Neuronal stem cell (in vitro differentiated cells): ENCODE data around the gene ZNF384.

ENCODE experiments used
- DNase-seq: peaks from one replicate; pipeline ENCODE4 v3.0.0-alpha.2; 2013; ENCODE audit warnings: low spot score
- H2AFZ ChIP-seq: one replicate; pipeline ENCODE4 v1.6.1; 2013; ENCODE audit warnings: mild to moderate bottlenecking, low read length, inconsistent platforms
- H2AK5ac ChIP-seq: 2 replicates; pipeline ENCODE4 v1.6.1; 2013; ENCODE audit warnings: low read depth, mild to moderate bottlenecking, inconsistent platforms, low read length, moderate library complexity, mixed read lengths
- H2BK120ac ChIP-seq: 2 replicates; pipeline ENCODE4 v1.6.1; 2013; ENCODE audit warnings: low read depth, mild to moderate bottlenecking, inconsistent platforms, low read length, moderate library complexity, mixed read lengths
- H2BK12ac ChIP-seq: one replicate; pipeline ENCODE4 v1.6.1; 2013; ENCODE audit warnings: low read length, inconsistent platforms
- H2BK15ac ChIP-seq: 2 replicates; pipeline ENCODE4 v1.6.1; 2013; ENCODE audit warnings: mild to moderate bottlenecking, low read length, inconsistent platforms, mixed read lengths
- H2BK5ac ChIP-seq: one replicate; pipeline ENCODE4 v1.6.1; 2013; ENCODE audit warnings: inconsistent platforms, mild to moderate bottlenecking, low read length, moderate library complexity
- H3K14ac ChIP-seq: one replicate; pipeline ENCODE4 v1.6.1; 2013; ENCODE audit warnings: low read length, inconsistent platforms
- H3K18ac ChIP-seq: 2 replicates; pipeline ENCODE4 v1.6.1; 2013; ENCODE audit warnings: low read length, inconsistent platforms
- H3K23ac ChIP-seq: 2 replicates; pipeline ENCODE4 v1.6.1; 2013; ENCODE audit warnings: low read depth, mild to moderate bottlenecking, mixed read lengths, low read length, inconsistent platforms; ENCODE audit not compliant: poor library complexity
- H3K27ac ChIP-seq: replicated peaks from 3 replicates; pipeline ENCODE4 v1.5.1; 2013; ENCODE audit warnings: low read length, inconsistent platforms
- H3K27me3 ChIP-seq, 3 experiments: 2 replicates each; pipeline ENCODE4 v1.6.1; 2013; ENCODE audit warnings: low read length in 3 of 3, mild to moderate bottlenecking in 2 of 3, inconsistent platforms in 1 of 3, low read depth in 1 of 3, mixed read lengths in 1 of 3, moderate library complexity in 1 of 3; ENCODE audit not compliant: control insufficient read depth in 3 of 3, insufficient read depth in 3 of 3
- H3K36me3 ChIP-seq, 2 donors: replicated peaks in 1 of 2; 2 replicates each; pipeline ENCODE4 v1.6.1; 2013; ENCODE audit warnings: low read length in 2 of 2; ENCODE audit not compliant: control insufficient read depth in 2 of 2, insufficient read depth in 2 of 2
- H3K4ac ChIP-seq: 2 replicates; pipeline ENCODE4 v1.6.1; 2013; ENCODE audit warnings: inconsistent platforms, mild to moderate bottlenecking, low read length, moderate library complexity
- H3K4me1 ChIP-seq, 2 donors: 1 replicate in 1 of 2; 2 replicates in 1 of 2; pipeline ENCODE4 v1.6.1; 2013; ENCODE audit warnings: low read length in 2 of 2, low read depth in 1 of 2; ENCODE audit not compliant: control insufficient read depth in 2 of 2, insufficient read depth in 1 of 2
- H3K4me2 ChIP-seq: one replicate; pipeline ENCODE4 v1.6.1; 2013; ENCODE audit warnings: mild to moderate bottlenecking, low read length, inconsistent platforms; ENCODE audit not compliant: insufficient read depth, poor library complexity, severe bottlenecking
- H3K4me3 ChIP-seq, 2 donors: 2 replicates each; pipeline ENCODE4 v1.5.1; 2013; ENCODE audit warnings: low read length in 2 of 2, mild to moderate bottlenecking in 2 of 2, inconsistent platforms in 1 of 2, moderate library complexity in 1 of 2
- H3K79me1 ChIP-seq: one replicate; pipeline ENCODE4 v1.6.1; 2013; ENCODE audit warnings: low read depth, mild to moderate bottlenecking, inconsistent platforms, low read length, moderate library complexity
- H3K9ac ChIP-seq: one replicate; pipeline ENCODE4 v1.6.1; 2013; ENCODE audit warnings: mild to moderate bottlenecking, low read depth, low read length, inconsistent platforms; ENCODE audit not compliant: poor library complexity
- H3K9me3 ChIP-seq, 2 donors: replicated peaks in 1 of 2; 2 replicates each; pipeline versions ENCODE3 to v1.6.1; 2013; ENCODE audit warnings: low read length in 2 of 2, mild to moderate bottlenecking in 2 of 2, inconsistent platforms in 1 of 2, low read depth in 1 of 2, mixed read lengths in 1 of 2, moderate library complexity in 1 of 2; ENCODE audit not compliant: control insufficient read depth in 2 of 2, insufficient read depth in 1 of 2
- H4K8ac ChIP-seq: one replicate; pipeline ENCODE4 v1.6.1; 2013; ENCODE audit warnings: low read depth, mild to moderate bottlenecking, inconsistent platforms, low read length, moderate library complexity
- H4K91ac ChIP-seq: one replicate; pipeline ENCODE4 v1.6.1; 2013; ENCODE audit warnings: low read length, low read depth, mild to moderate bottlenecking, inconsistent platforms; ENCODE audit not compliant: poor library complexity
- WGBS, 2 donors: extraction: QIAGEN DNeasy Blood & Tissue Kit; methylation state at CpG; one replicate each; pipeline ENCODE4 v1.1.7; 2013; ENCODE audit warnings: missing lambda C conversion rate in 2 of 2, mixed read lengths in 1 of 2; ENCODE audit not compliant: insufficient read length in 2 of 2, insufficient replicate concordance in 1 of 2; ENCODE audit errors: extremely low coverage in 2 of 2; 5-methylcytosine and 5-hydroxymethylcytosine counted together

ZNF384 gene

GRCh38 chr12:6647083-6647604 is 42.0 kb downstream of the ZNF384 start, which contains the start of gene ACRBP:
Gene ACRBP, minus strand, starts transcription at chr12:6647432. Its CDS starts 66 bp downstream, at chr12:6647366.
- no peak within 1 kb of the TSS for H2BK5ac ChIP-seq
- no peaks in the 10 kb centered on the region for H3K4me1 ChIP-seq
- H3K18ac ChIP-seq: peak within 1 kb of the TSS; percentile 84
- H2BK15ac ChIP-seq: no peak within 1 kb of the TSS
- peak within 1 kb of the TSS in 1 of 2 donors; percentile 68 for H3K4me3 ChIP-seq
- no peak within 1 kb of the TSS for H3K27ac ChIP-seq
- H4K8ac ChIP-seq: no peak within 1 kb of the TSS
- DNase-seq: peak; percentile 50
- no peak within 1 kb of the TSS for H3K4ac ChIP-seq
- no CpG with 5 or more reads among the region's 38 CpGs for WGBS, 2 donors
- peaks cover 17 to 47% of the 10 kb centered on the region in 2 donors for H3K36me3 ChIP-seq
- no peak within 1 kb of the TSS for H2BK120ac ChIP-seq
- no peak within 1 kb of the TSS for H4K91ac ChIP-seq
- no peak within 1 kb of the TSS for H2BK12ac ChIP-seq
- peak within 1 kb of the TSS; percentile 47 for H2AK5ac ChIP-seq
- no peaks in the 10 kb centered on the region for H3K79me1 ChIP-seq
- no peaks in the 10 kb centered on the region for H3K27me3 ChIP-seq
- peak within 1 kb of the TSS; percentile 83 for H3K9ac ChIP-seq
- peak within 1 kb of the TSS; percentile 22 for H3K23ac ChIP-seq
- H2AFZ ChIP-seq: no peak within 1 kb of the TSS
- no peak within 1 kb of the TSS for H3K14ac ChIP-seq
- H3K4me2 ChIP-seq: peak within 1 kb of the TSS; percentile 36
- peaks cover 4 to 39% of the 10 kb centered on the region in 2 donors for H3K9me3 ChIP-seq

GRCh38 chr12:6646276-6647082 is 42.7 kb downstream of the ZNF384 start:
- peak overlapping the region; percentile 36 for H3K4me2 ChIP-seq
- no peak overlapping the region for H2BK15ac ChIP-seq
- H3K27me3 ChIP-seq: no peaks in the 10 kb centered on the region
- no peak overlapping the region for H2BK5ac ChIP-seq
- peak overlapping the region in 1 of 2 donors; percentile 68 for H3K4me3 ChIP-seq
- peak overlapping the region; percentile 83 for H3K9ac ChIP-seq
- no peak overlapping the region for H4K91ac ChIP-seq
- no CpG with 5 or more reads among the region's 28 CpGs for WGBS, 2 donors
- H3K18ac ChIP-seq: peak overlapping the region; percentile 52
- H3K4ac ChIP-seq: no peak overlapping the region
- H3K36me3 ChIP-seq: peaks cover 14 to 40% of the 10 kb centered on the region in 2 donors
- H2BK120ac ChIP-seq: no peak overlapping the region
- H2AFZ ChIP-seq: no peak overlapping the region
- H3K9me3 ChIP-seq: peaks cover 4 to 39% of the 10 kb centered on the region in 2 donors
- no peaks in the 10 kb centered on the region for H3K79me1 ChIP-seq
- H2BK12ac ChIP-seq: no peak overlapping the region
- H3K4me1 ChIP-seq: no peaks in the 10 kb centered on the region
- peak overlapping the region; percentile 22 for H3K23ac ChIP-seq
- H4K8ac ChIP-seq: no peak overlapping the region
- no peak overlapping the region for H3K27ac ChIP-seq
- no peak for DNase-seq
- H3K14ac ChIP-seq: no peak overlapping the region
- H2AK5ac ChIP-seq: peak overlapping the region; percentile 47

GRCh38 chr12:6644903-6645302 is 44.3 kb downstream of the ZNF384 start:
- no peak overlapping the region for H3K4ac ChIP-seq
- no peaks in the 10 kb centered on the region for H3K79me1 ChIP-seq
- peaks cover 2 to 25% of the 10 kb centered on the region in 2 donors for H3K36me3 ChIP-seq
- no peak overlapping the region for H2AK5ac ChIP-seq
- WGBS, 2 donors: no CpG with 5 or more reads among the region's 5 CpGs
- H3K4me1 ChIP-seq: no peaks in the 10 kb centered on the region
- no peak overlapping the region for H3K14ac ChIP-seq
- no peak overlapping the region for H2BK12ac ChIP-seq
- peaks cover 4 to 39% of the 10 kb centered on the region in 2 donors for H3K9me3 ChIP-seq
- H4K8ac ChIP-seq: no peak overlapping the region
- H3K4me3 ChIP-seq: no peak overlapping the region
- no peak for DNase-seq
- H3K9ac ChIP-seq: no peak overlapping the region
- no peak overlapping the region for H2BK120ac ChIP-seq
- H3K27me3 ChIP-seq: no peaks in the 10 kb centered on the region
- no peak overlapping the region for H2BK5ac ChIP-seq
- no peak overlapping the region for H4K91ac ChIP-seq
- no peak overlapping the region for H2BK15ac ChIP-seq
- no peak overlapping the region for H3K27ac ChIP-seq
- H3K18ac ChIP-seq: no peak overlapping the region
- H2AFZ ChIP-seq: peak overlapping the region; percentile 51
- no peak overlapping the region for H3K23ac ChIP-seq
- H3K4me2 ChIP-seq: no peak overlapping the region

GRCh38 chr12:6644257-6644596 is 44.9 kb downstream of the ZNF384 start:
- Histone ChIP-seq H3K18ac (no peak overlapping the region), H3K9me3 (peaks cover 4 to 39% of the 10 kb centered on the region in 2 donors), H3K14ac (no peak overlapping the region), H3K4me3 (no peak overlapping the region), H4K91ac (no peak overlapping the region), H2AK5ac (no peak overlapping the region), H3K27me3 (no peaks in the 10 kb centered on the region), H2BK15ac (no peak overlapping the region), H3K4me2 (no peak overlapping the region), H3K9ac (no peak overlapping the region), H3K4ac (no peak overlapping the region), H3K36me3 (peaks cover 2 to 23% of the 10 kb centered on the region in 2 donors), H3K27ac (no peak overlapping the region), H2BK12ac (no peak overlapping the region), H4K8ac (no peak overlapping the region), H3K4me1 (no peaks in the 10 kb centered on the region), H2AFZ (peak overlapping the region; percentile 51), H2BK120ac (no peak overlapping the region), H3K79me1 (no peaks in the 10 kb centered on the region), H2BK5ac (no peak overlapping the region), H3K23ac (no peak overlapping the region)
- no peak for DNase-seq
- no CpG with 5 or more reads among the region's 6 CpGs for WGBS, 2 donors
